NCI-H82 treated with DMSO at 0.1 percent for 48 hours (cell line): ENCODE data around the gene SH3GL3.

Source experiments
- DNase-seq: peaks from one replicate; lab custom pipeline; 2025; ENCODE audit not compliant: unreplicated experiment; lab: John Stamatoyannopoulos, UW

SH3GL3 gene

GRCh38 chr15:83658430-83659416 lies 211.6 kb downstream of the SH3GL3 start:
- DNase-seq: no peak

DNA sequence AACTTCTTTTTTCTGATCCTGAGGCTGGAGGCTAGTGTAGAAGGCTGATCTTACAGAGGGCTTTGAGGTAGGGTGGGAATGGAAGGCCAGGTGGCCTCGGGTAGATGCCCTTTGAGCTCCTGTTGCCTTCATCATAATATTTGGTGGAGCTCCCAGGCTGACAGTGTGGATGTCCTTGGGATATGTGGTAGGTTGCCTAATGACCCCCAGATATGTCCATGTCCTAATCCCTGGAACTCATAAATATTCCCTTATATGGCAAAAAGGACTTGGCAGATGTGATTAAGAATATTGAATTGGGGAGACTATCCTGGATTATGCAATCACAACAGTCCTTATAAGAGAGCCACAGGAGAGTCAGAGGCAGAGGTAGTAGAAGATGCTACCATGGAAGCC lies 212.3 kb downstream of the SH3GL3 start:
- no peak for DNase-seq

DNA sequence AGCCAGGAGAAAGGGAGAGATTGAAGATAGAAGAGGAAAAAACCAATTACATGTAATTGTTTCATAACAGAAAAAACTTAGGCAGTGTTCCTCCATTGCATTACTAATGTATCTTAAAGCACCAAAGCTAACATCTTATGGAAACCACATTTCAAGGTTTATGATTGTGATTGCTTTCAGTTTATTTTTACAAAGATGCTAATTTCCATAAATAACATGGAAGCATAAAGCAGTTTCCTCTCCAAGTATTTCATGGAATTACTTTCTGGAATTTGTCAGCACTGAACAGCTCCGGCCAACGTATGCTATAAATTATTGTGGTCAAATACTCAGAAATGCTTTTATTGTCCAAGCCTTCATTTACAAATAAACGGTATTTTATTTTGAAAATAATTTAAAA lies 218.3 kb downstream of the SH3GL3 start:
- no peak for DNase-seq
